SK-N-MC (cell line): ENCODE results near the gene CCDC116.
"Not testable (repeated sequence)": the region's sequence is repeated elsewhere in the genome, so short reads cannot be mapped to it uniquely, and the experiment has no call there.

Source experiments
- DNase-seq: peaks from one replicate; pipeline ENCODE4 v3.0.0-alpha.2; 2011; ENCODE audit warnings: low read depth, low spot score
- H3K27ac ChIP-seq: fragments of 200-600 bp; sonication (generic); 2 replicates; pipeline ENCODE4 v1.5.1; 2016; ENCODE audit warnings: mixed run types
- H3K36me3 ChIP-seq: fragments of 200-600 bp; sonication (generic); 2 replicates; pipeline ENCODE4 v1.6.1; 2017; ENCODE audit warnings: antibody characterized with exemption, low read length, mixed read lengths; ENCODE audit not compliant: insufficient read depth
- H3K4me3 ChIP-seq: fragments of 200-600 bp; sonication (generic); 2 replicates; pipeline ENCODE4 v1.5.1; 2016
- H3K9ac ChIP-seq: fragments of 200-600 bp; sonication (generic); 2 replicates; pipeline ENCODE4 v1.8.0; 2017; ENCODE audit warnings: mixed run types, mixed read lengths; ENCODE audit not compliant: insufficient read length
- H3K9me3 ChIP-seq: fragments of 200-600 bp; sonication (generic); 2 replicates; pipeline ENCODE4 v1.6.1; 2017; ENCODE audit warnings: low read depth, mild to moderate bottlenecking, antibody characterized with exemption, low read length, moderate library complexity, mixed read lengths
- EZH2 ChIP-seq: fragments of 200-600 bp; sonication (generic); IDR thresholded peaks from one replicate; pipeline ENCODE4 v1.6.1; 2017; ENCODE audit warnings: antibody characterized with exemption
- FOXP2 ChIP-seq: optimal IDR thresholded peaks from 2 replicates; pipeline ENCODE3; 2011; ENCODE audit warnings: mild to moderate bottlenecking, moderate library complexity; ENCODE audit not compliant: insufficient read depth; ENCODE audit errors: extremely low read length, control extremely low read depth
- POLR2AphosphoS5 ChIP-seq: IDR thresholded peaks from 2 replicates; pipeline ENCODE4 v1.6.1; 2012; ENCODE audit warnings: mild to moderate bottlenecking, low read depth, low read length, borderline replicate concordance

CCDC116 gene

GRCh38 chr22:21665047-21665851, 32.7 kb downstream of the CCDC116 start:
- no peak for DNase-seq
- no peaks in the 10 kb centered on the region for H3K9me3 ChIP-seq
- H3K9ac ChIP-seq = peak overlapping the region; percentile 19
- H3K4me3 ChIP-seq = peak overlapping the region; percentile 97
- no peaks in the 10 kb centered on the region; the same call in 1 of the 2 replicates for H3K36me3 ChIP-seq
- no peak overlapping the region for H3K27ac ChIP-seq
- TF ChIP-seq POLR2AphosphoS5 (no peak), EZH2 (no peak), FOXP2 (no peak)

GRCh38 chr22:21666786-21667185, 34.2 kb downstream of the CCDC116 start:
- Histone ChIP-seq H3K9ac (no peak overlapping the region), H3K9me3 (no peaks in the 10 kb centered on the region)

GRCh38 chr22:21669026-21669425, 36.5 kb downstream of the CCDC116 start:
- no peaks in the 10 kb centered on the region for H3K9me3 ChIP-seq

More at GRCh38 chr22:21666786-21667185, 34.2 kb downstream of the CCDC116 start:
- TF ChIP-seq EZH2 (no peak), FOXP2 (no peak), POLR2AphosphoS5 (no peak)
- peak overlapping the region; percentile 97 for H3K4me3 ChIP-seq
- no peak overlapping the region for H3K27ac ChIP-seq
- no peak for DNase-seq
- peaks cover 14% of the 10 kb centered on the region; the same call in 1 of the 2 replicates for H3K36me3 ChIP-seq

GRCh38 chr22:21672107-21672629, 39.6 kb downstream of the CCDC116 start:
- Histone ChIP-seq H3K27ac (no peak overlapping the region), H3K36me3 (peaks cover 31% of the 10 kb centered on the region; the same call in 1 of the 2 replicates), H3K9ac (no peak overlapping the region), H3K4me3 (no peak overlapping the region), H3K9me3 (no peaks in the 10 kb centered on the region)
- DNase-seq = no peak
- TF ChIP-seq POLR2AphosphoS5 = no peak
- no peak for TF ChIP-seq FOXP2
- TF ChIP-seq EZH2 = no peak

More at GRCh38 chr22:21669026-21669425, 36.5 kb downstream of the CCDC116 start:
- Histone ChIP-seq H3K9ac (no peak overlapping the region), H3K36me3 (peaks cover 26% of the 10 kb centered on the region; the same call in 1 of the 2 replicates), H3K27ac (no peak overlapping the region), H3K4me3 (no peak overlapping the region)
- no peak for DNase-seq
- TF ChIP-seq POLR2AphosphoS5 = no peak
- TF ChIP-seq FOXP2 = no peak
- no peak for TF ChIP-seq EZH2

- no peak overlapping the region for H3K27ac ChIP-seq
- H3K36me3 ChIP-seq = peaks cover 31% of the 10 kb centered on the region; the same call in 1 of the 2 replicates
- H3K9me3 ChIP-seq = no peaks in the 10 kb centered on the region
- H3K9ac ChIP-seq = no peak overlapping the region
- no peak overlapping the region for H3K4me3 ChIP-seq
- TF ChIP-seq POLR2AphosphoS5 = no peak
- TF ChIP-seq EZH2 = no peak
- no peak for TF ChIP-seq FOXP2
- no peak for DNase-seq
Measured at GRCh38 chr22:21673534-21674321, 41.2 kb downstream of the CCDC116 start.

- DNase-seq = no peak
- TF ChIP-seq EZH2 = no peak
- no peak for TF ChIP-seq POLR2AphosphoS5
- TF ChIP-seq FOXP2 = no peak
- Histone ChIP-seq H3K27ac (no peak overlapping the region), H3K9ac (no peak overlapping the region), H3K4me3 (no peak overlapping the region), H3K36me3 (peaks cover 31% of the 10 kb centered on the region; the same call in 1 of the 2 replicates), H3K9me3 (no peaks in the 10 kb centered on the region)
Measured at GRCh38 chr22:21674638-21675245, 42.2 kb downstream of the CCDC116 start.

- Histone ChIP-seq H3K4me3 (no peak overlapping the region), H3K36me3 (peaks cover 6% of the 10 kb centered on the region; the same call in 1 of the 2 replicates), H3K9ac (no peak overlapping the region), H3K27ac (no peak overlapping the region), H3K9me3 (no peaks in the 10 kb centered on the region)
- DNase-seq = no peak
- no peak for TF ChIP-seq POLR2AphosphoS5
- TF ChIP-seq FOXP2 = no peak
- TF ChIP-seq EZH2 = no peak
Measured at GRCh38 chr22:21677606-21678443, 45.3 kb downstream of the CCDC116 start.

GRCh38 chr22:21678842-21679241, 46.3 kb downstream of the CCDC116 start:
- not testable (repeated sequence) for H3K9ac ChIP-seq, H3K27ac ChIP-seq, H3K36me3 ChIP-seq, DNase-seq, H3K4me3 ChIP-seq, H3K9me3 ChIP-seq
